Ishikawa (cell line): ENCODE measurements around the gene PELI2.

Experiments
- CEBPB ChIP-seq: IDR thresholded peaks from 2 replicates; pipeline ENCODE4 v1.6.1; 2012
- CREB1 ChIP-seq: IDR thresholded peaks from 2 replicates; pipeline ENCODE4 v1.6.1; 2012; ENCODE audit warnings: low read depth
- EGR1 ChIP-seq: IDR thresholded peaks from 2 replicates; pipeline ENCODE4 v1.6.1; 2012
- EP300 ChIP-seq: IDR thresholded peaks from 2 replicates; pipeline ENCODE4 v1.6.1; 2012; ENCODE audit warnings: borderline replicate concordance
- FOXM1 ChIP-seq: IDR thresholded peaks from 2 replicates; pipeline ENCODE4 v1.6.1; 2012; ENCODE audit warnings: low read depth, borderline replicate concordance
- MAX ChIP-seq: IDR thresholded peaks from 2 replicates; pipeline ENCODE4 v1.6.1; 2012
- NFIC ChIP-seq: IDR thresholded peaks from 2 replicates; pipeline ENCODE4 v1.6.1; 2012
- RAD21 ChIP-seq: IDR thresholded peaks from 2 replicates; pipeline ENCODE4 v1.6.1; 2012; ENCODE audit warnings: low read depth
- REST ChIP-seq: IDR thresholded peaks from 2 replicates; pipeline ENCODE4 v1.6.1; 2012; ENCODE audit warnings: low read depth, mild to moderate bottlenecking
- TAF1 ChIP-seq: IDR thresholded peaks from 2 replicates; pipeline ENCODE4 v1.6.1; 2012; ENCODE audit warnings: low read depth, mild to moderate bottlenecking
- TCF12 ChIP-seq: IDR thresholded peaks from 2 replicates; pipeline ENCODE4 v1.6.1; 2012; ENCODE audit warnings: low read depth
- TEAD4 ChIP-seq: IDR thresholded peaks from 2 replicates; pipeline ENCODE4 v1.6.1; 2012
- YY1 ChIP-seq: IDR thresholded peaks from 2 replicates; pipeline ENCODE4 v1.6.1; 2012; ENCODE audit warnings: low read depth
- ZBTB7A ChIP-seq: IDR thresholded peaks from 2 replicates; pipeline ENCODE4 v1.6.1; 2012; ENCODE audit warnings: low read depth
- TF ChIP-seq, protein P1 (sequence below): IDR thresholded peaks from 2 replicates; pipeline ENCODE4 v1.6.1; 2012

The PELI2 gene

GRCh38 chr14:56082880-56083279 is 35.3 kb upstream of the PELI2 start:
- no peak for TF ChIP-seq REST
- TF ChIP-seq TCF12 = no peak
- no peak for TF ChIP-seq EP300
- TF ChIP-seq CREB1 = no peak
- no peak for TF ChIP-seq RAD21
- TF ChIP-seq FOXM1 = no peak
- no peak for TF ChIP-seq CEBPB
- no peak for TF ChIP-seq EGR1
- TF ChIP-seq, protein P1, sequence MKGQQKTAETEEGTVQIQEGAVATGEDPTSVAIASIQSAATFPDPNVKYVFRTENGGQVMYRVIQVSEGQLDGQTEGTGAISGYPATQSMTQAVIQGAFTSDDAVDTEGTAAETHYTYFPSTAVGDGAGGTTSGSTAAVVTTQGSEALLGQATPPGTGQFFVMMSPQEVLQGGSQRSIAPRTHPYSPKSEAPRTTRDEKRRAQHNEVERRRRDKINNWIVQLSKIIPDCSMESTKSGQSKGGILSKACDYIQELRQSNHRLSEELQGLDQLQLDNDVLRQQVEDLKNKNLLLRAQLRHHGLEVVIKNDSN = no peak
- no peak for TF ChIP-seq NFIC
- TF ChIP-seq ZBTB7A = no peak
- no peak for TF ChIP-seq TAF1
- no peak for TF ChIP-seq MAX
- TF ChIP-seq TEAD4 = no peak
- TF ChIP-seq YY1 = no peak

DNA sequence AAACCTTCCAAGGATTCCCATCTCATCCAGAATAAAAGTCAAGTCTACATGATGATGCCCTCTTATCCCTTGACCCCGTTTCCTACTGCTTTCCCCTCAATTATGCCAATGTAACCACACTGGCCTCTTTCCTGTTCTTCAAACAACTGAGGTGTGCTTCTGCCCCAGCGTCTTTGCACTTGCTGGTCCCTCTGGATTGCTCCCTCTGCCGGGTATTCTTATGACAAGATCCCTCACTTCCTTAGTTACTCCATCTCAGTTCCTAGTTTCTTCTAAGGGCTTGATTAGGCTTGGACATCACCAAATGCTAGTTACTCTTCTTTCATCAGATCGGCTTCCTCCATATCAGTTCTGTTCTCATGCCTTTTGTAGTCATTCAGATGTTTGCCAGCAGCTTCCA is 32.7 kb upstream of the PELI2 start:
- no peak for TF ChIP-seq CREB1
- no peak for TF ChIP-seq NFIC
- no peak for TF ChIP-seq YY1
- TF ChIP-seq MAX = no peak
- TF ChIP-seq EGR1 = no peak
- TF ChIP-seq TCF12 = no peak
- no peak for TF ChIP-seq RAD21
- TF ChIP-seq REST = no peak
- TF ChIP-seq TEAD4 = no peak
- TF ChIP-seq CEBPB = no peak
- no peak for TF ChIP-seq FOXM1
- no peak for TF ChIP-seq EP300
- no peak for TF ChIP-seq TAF1
- TF ChIP-seq, protein P1 = no peak
- no peak for TF ChIP-seq ZBTB7A

DNA sequence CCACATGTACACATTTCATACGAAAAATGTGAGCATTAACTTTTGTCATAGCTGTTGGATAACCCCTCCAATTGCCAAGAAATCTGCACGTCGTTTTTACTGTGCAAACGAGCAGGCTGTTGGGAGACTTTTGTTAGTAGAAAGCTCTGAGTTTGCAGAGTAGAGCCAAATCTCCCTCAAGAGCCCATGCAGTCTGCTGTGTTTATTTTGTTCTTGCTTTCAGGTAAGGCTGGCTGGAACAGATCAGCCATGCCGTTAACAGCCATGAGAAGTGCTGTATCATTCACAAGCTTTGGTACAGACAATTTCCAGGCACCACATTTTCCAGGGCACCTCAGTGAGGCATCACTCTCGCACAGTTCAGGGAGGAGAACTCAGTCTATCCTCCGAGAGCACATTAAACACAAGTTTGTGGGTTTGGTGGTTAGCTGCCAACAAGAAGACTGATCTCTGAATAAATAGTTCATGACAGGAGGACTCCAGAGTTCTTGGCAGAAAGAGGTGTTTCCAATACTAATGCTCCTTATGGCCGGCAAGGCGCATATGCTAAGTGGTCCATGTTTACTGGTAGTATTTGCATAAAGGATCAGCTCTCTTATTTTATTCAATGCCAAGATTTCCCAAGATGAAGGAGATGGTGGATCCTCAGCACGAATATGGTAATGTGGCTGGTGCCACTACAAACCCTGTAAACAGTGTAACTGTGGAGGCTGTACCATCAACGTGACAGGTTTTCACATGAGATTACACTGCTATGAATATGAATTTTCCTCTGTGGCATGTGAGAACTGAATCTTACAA is 30.3 kb upstream of the PELI2 start:
- no peak for TF ChIP-seq TAF1
- no peak for TF ChIP-seq ZBTB7A
- TF ChIP-seq, protein P1 = no peak
- TF ChIP-seq YY1 = no peak
- no peak for TF ChIP-seq REST
- no peak for TF ChIP-seq TCF12

DNA sequence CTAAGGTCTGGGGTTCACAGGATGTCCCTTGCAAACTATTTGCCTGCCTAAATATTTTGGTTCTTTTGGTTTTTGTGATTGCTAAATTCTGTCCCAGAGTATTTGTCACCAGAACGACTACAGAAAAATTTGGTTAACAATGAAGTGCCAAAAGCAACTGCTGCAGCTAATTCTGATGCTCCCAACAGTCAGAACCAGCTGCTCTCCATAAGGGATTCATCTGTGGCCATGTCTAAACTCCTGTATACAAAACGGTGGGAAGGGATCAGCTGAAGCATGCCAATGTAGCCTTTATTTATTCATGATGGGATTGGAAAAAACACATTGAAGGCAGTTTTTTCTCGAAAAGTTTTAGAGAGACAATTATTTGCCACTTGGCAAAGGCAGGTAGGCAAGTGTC is 29.3 kb upstream of the PELI2 start:
- TF ChIP-seq MAX (no peak), TAF1 (no peak), TCF12 (no peak), CREB1 (no peak)
